ENCODE measurements around the gene SLC26A6. TPM values are rescaled to one million over a fixed set of nuclear protein-coding genes. Genes with fewer than 3 reads are reported as not detected.
A peak's percentile ranks its signal among the peaks of the same experiment; 100 is the strongest.

The SLC26A6 gene
- total RNA-seq, 2 donors from 2014 or later: 38.3 to 110 TPM

DNA sequence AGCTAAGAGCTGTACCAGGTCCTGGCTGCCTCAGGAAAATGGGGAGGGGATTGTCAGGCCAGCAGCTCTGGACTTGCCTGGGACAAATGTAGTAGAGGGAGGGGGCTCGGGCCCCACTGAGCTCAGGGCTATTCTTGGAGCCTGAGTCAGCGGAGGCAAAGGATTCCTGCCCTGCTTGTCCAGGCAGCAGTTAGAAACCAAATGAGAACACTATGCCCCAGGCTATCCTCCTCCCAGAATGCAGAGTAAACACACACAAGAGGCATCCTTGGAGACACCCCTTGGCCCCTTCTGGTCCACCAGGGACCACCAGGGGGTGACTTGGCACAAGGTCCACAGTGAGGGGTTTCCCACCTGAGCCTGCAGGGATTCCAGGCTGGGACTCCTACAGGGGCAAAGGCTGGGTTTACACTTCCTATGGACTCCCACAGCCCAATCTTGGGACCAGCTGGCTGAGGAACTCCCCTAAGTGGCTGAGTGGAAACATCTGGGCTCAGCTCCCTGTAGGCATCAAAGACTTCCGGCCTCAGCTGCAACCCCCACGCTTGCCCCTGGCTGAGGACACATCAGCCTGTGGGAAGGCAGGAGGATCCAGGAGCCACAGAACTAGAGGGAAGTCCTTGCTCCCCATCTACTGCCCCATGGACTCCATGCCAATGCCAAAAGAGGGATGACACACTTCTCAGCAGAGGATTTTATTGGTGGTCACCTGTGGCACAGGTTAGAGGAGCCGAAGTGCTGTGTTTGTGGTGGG, 36.8 kb downstream of the SLC26A6 start:
- Mint-ChIP-seq H3K36me3 (peaks cover 5 to 13% of the 10 kb centered on the region in 2 donors), H3K9me3 (no peaks in the 10 kb centered on the region), H3K27ac (peak overlapping the region in 1 of 2 donors; percentile 1)
- no peak for ATAC-seq
- no peak for DNase-seq (ENCODE audit: low spot score in 2 of 2)

DNA sequence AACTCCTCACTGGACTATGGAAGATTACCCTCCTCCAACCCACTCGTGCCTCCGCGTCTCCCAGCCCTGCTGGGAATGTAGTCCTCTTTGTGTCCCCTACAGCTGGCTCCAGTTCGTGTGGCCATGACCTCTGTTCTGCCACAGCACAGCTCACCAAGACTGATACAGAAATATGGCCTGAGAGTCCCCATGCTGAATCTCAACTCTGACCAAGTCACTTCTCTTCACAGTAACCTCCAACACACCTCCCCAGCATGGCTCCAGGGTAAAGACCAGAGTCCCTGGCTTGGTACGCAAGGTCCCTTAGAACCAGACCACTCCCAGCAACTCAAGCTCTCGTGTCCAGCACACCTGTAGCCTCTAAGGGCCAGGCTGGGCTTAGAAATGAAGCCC, 37.9 kb downstream of the SLC26A6 start:
- no peaks in the 10 kb centered on the region for H3K9me3 Mint-ChIP-seq
- ATAC-seq (no peak), DNase-seq (ENCODE audit: low spot score in 2 of 2) (no peak)
- peak overlapping the region; percentile 1 to 81 for H3K27ac Mint-ChIP-seq
- H3K36me3 Mint-ChIP-seq: peaks cover 2 to 4% of the 10 kb centered on the region in 2 donors

DNA sequence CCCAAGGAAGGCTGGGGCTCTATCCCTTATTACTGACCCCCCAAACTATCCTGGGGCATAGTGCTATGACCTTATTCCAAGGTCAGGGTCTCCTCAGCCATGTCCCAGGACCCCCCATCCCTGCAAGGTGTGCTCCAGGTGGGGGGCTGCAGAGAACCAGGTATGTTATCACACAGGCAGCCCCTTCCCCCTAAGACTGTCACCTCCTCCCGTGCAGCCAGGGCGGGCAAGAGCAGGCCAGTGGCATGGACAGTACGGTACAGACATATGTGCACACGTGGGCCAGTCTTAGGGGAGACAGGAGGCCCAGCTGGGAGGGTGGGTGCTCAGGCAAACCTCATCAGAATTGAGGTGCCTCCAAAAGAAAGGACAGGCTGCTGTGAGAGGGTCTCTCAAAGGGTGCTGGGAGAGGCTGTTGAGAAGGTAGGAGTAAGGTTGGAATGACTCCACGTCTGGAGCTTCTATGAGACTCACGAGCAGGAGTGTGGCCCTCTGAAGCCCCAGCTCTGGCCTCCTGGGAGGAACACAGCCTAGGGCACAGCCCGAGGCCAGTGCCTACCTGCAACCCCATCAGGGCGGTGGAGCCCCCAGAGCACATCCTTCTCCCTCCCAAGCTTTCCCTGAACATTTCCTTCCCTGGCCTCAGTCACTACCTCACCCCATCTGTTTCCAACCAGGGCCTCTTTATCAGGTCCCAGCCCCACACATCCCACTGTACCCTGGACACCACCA, 38.4 kb downstream of the SLC26A6 start:
- no peaks in the 10 kb centered on the region for H3K9me3 Mint-ChIP-seq
- DNase-seq (ENCODE audit: low spot score in 2 of 2) (no peak), ATAC-seq (no peak)
- H3K27ac Mint-ChIP-seq: peak overlapping the region; percentile 58 to 81
- no peaks in the 10 kb centered on the region for H3K36me3 Mint-ChIP-seq

DNA sequence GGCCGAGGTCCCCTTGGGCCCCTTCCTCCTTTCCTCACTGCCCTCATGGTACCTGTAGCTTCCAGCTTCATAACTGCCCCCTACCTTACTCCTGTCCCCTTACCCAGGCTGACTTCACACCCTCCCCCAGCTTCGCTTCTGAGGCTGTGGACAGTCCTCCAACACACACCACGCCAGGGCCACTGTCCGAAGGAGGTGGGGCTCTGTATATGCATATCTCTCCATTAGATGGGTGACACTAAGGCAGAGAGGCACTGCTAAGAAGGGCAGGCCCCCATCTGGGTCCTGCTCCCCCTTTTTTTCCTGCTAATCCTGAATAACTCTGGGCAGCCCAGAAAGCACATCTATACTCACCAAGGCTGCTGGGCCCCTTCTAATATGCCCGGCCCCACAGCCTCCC, 39.1 kb downstream of the SLC26A6 start:
- H3K27ac Mint-ChIP-seq: peak overlapping the region; percentile 58 to 75
- DNase-seq (ENCODE audit: low spot score in 2 of 2): no peak
- no peaks in the 10 kb centered on the region for H3K9me3 Mint-ChIP-seq
- H3K36me3 Mint-ChIP-seq: no peaks in the 10 kb centered on the region
- no peak for ATAC-seq

DNA sequence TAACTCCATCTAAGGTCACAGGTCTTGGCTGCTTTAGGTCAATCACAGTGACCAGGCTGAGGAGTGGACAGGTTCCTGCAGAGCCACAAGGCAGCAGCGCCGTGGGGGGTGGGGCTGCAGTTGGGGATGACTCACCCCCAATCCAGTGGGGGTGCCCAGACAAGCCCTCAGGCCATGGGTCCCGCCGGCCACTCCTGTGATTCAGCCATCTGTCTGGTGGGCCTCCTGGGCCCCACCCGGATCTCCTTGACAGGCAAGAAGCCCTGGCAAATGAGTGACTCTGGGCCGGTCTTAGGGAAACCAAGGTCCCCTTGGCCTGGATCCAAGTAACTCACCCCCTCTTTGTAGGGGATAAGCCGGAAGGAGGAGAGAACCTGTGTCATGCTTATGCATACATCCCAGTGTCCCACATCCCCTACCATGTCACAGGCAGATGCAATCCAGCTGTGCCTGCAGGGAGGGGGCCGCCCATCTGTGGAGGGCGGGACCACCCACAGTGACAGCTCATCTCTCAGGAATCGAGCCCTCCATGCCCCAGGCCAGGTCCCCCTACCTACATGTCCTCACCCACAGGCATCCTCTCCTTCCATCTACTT, 39.6 kb downstream of the SLC26A6 start:
- Mint-ChIP-seq H3K9me3 (no peaks in the 10 kb centered on the region), H3K36me3 (no peaks in the 10 kb centered on the region), H3K27ac (peak overlapping the region in 1 of 2 donors; percentile 58)
- DNase-seq (ENCODE audit: low spot score in 2 of 2) (no peak), ATAC-seq (peak in 1 of 2 donors; percentile 2)

DNA sequence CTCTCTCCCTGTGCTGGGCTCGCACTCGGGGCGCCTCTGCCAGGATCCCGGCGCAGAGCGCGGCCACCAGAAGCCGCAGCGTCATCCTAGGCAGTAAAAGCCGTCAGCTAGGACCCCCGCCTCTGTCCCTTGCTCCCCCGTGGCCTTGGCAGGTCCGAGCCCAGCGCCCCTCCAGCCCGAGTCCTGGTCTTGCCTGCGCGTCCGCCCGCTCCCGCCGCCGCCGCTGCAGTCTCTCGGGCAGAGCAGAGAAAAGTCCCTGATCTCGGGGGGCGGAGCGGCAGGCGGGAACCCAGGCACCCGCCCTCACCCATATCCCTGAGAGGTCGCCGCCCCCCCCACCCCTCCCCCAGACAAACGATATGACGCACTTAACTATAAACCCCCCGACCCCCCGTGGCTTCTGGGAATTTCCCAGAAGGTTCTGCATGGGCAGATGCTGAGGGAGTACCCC, 40.2 kb downstream of the SLC26A6 start, which contains the start of gene COL7A1:
Gene COL7A1 (minus strand): TSS at position 255 of the 451 bp plus-strand sequence. CDS start 170 bp downstream, at position 85.
- DNase-seq (ENCODE audit: low spot score in 2 of 2) (no peak), ATAC-seq (no peak)
- Mint-ChIP-seq H3K27ac (peak within 1 kb of the TSS in 1 of 2 donors; percentile 58), H3K9me3 (no peaks in the 10 kb centered on the region), H3K36me3 (no peaks in the 10 kb centered on the region)

DNA sequence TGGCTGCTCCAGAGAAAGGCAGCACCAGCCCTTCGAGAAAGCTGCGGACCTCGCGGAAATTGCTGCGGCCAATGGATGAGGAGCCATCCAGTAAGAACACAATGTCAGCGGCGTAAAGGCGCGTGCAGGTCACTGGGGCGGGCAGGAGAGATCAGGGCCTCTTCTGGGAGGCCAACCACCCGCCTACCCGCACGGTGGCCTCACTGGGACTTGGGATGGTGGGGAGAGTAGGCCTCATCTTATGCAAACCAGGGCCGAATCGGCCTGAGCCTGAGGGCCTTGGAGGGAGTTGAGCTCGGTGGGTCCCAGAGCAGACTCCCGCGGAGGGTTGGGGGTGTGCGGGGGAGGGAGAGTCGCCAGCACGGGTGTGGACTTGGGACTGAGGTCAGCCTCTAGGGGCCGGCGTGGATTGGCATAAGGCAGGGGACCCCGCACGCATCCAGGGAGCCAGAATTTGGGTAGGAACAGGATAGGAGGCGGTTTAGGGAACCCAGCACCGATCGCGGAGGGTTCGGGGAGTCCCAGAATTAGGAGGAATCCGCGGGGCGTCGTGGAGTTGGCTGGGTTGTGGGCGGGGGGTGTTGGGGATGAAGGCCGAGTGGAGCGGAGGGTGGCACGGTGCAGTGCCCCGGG, 40.7 kb downstream of the SLC26A6 start:
- Mint-ChIP-seq H3K9me3 (no peaks in the 10 kb centered on the region), H3K27ac (no peak overlapping the region), H3K36me3 (no peaks in the 10 kb centered on the region)
- DNase-seq (ENCODE audit: low spot score in 2 of 2) (no peak), ATAC-seq (no peak)

DNA sequence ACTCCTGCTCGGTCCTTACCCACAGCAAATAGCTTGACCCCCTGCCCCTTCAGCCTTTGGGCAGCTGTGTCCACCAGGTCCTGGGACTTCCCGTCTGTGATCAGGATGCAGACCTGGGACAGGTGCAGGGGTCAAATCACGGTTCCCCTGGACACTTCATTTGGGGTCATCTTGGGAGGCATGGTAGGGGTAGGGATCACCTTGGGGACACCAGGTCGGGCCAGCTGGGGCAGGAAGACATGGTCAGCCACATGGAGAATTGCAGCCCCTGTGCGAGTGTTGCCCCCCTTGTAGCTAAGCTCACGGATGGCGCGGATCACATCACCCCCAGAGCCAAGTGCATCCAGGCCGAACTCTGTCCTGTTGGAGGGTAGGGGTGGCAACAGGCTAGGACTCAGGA, 41.9 kb downstream of the SLC26A6 start:
- DNase-seq (ENCODE audit: low spot score in 2 of 2): no peak
- no peaks in the 10 kb centered on the region for H3K9me3 Mint-ChIP-seq
- H3K36me3 Mint-ChIP-seq: no peaks in the 10 kb centered on the region
- no peak for ATAC-seq
- H3K27ac Mint-ChIP-seq: no peak overlapping the region

DNA sequence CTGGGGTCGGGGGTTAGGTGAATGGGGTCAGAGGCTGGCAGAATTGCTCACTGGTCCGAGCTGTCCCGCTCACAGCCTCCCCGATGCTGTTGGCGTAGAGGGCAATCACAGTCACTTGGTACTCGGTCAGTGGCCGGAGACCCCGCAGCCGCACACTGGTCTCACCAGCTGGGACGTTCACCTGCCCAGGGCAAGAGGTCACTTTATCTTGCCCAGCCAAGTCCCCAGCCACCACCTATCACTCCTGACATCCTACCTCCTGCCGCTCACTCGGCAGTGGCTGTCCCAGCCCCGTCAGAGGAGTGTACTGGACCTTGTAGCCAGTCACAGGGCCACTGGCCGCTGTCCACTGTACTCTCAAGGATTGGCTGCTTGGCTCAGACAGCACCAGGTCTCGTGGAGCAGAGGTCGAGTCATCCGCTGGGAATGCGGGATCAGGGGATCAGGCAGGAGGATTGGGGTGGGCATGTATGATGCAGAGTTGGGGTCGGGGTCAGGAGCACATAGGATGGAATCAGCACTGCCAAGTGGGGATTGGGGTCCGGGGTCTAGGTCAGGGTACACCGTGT, 42.7 kb downstream of the SLC26A6 start:
- no peak for ATAC-seq
- Mint-ChIP-seq H3K36me3 (no peaks in the 10 kb centered on the region), H3K27ac (no peak overlapping the region), H3K9me3 (no peaks in the 10 kb centered on the region)
- no peak for DNase-seq (ENCODE audit: low spot score in 2 of 2)

DNA sequence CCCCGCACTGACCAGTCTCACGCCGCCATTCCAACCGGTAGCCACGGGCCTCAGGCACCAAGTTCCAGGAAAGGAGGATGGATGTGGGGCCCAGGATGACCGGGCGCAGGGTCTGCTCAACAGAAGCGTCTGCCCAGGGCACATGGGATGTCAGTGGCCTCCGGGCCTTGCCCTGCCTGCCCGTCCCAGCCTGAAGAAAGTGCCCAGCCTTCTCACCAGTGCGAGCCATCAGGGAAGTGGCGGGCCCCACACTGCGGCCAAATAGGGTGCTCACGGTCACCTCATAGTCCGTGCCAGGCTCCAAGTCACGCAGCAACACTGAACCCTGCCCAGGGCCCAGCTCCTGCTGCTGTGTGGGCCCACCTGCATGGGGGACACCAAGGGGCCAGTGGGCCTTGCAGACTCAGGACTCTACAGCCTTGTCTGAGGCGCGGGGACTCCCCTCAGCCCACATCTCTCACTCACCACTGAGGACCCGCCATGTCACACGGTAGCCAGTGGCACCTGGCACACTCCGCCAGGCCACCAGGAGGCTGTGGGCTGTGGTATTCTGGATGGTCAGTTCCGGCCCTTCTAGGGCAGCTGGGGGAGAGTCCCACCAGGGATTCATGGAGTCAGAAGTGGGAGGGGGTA, 43.3 kb downstream of the SLC26A6 start:
- H3K36me3 Mint-ChIP-seq: no peaks in the 10 kb centered on the region
- H3K9me3 Mint-ChIP-seq: no peaks in the 10 kb centered on the region
- ATAC-seq: no peak
- DNase-seq (ENCODE audit: low spot score in 2 of 2): no peak
- no peak overlapping the region for H3K27ac Mint-ChIP-seq

DNA sequence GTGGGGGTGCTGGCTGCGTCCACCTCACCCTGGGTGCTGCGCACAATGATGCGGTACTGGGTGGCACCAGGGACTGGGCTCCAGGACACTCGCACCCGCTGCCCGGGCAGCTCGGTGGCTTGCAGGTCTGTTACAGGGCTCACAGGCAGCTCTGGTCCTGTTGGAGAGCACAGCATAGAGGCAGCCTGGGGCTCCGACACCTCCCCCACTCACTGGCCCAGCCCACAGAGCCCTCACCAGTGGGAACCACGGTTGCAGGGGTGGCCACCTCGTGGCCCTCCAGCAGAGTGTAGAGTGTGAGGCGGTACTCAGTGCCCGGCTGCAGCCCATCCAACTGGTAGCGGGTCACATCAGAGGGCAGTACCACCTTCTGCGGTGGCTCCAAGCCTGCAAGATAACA, 43.8 kb downstream of the SLC26A6 start:
- DNase-seq (ENCODE audit: low spot score in 2 of 2) (no peak), ATAC-seq (peak in 1 of 2 donors; percentile 8)
- Mint-ChIP-seq H3K27ac (no peak overlapping the region), H3K36me3 (no peaks in the 10 kb centered on the region), H3K9me3 (no peaks in the 10 kb centered on the region)

DNA sequence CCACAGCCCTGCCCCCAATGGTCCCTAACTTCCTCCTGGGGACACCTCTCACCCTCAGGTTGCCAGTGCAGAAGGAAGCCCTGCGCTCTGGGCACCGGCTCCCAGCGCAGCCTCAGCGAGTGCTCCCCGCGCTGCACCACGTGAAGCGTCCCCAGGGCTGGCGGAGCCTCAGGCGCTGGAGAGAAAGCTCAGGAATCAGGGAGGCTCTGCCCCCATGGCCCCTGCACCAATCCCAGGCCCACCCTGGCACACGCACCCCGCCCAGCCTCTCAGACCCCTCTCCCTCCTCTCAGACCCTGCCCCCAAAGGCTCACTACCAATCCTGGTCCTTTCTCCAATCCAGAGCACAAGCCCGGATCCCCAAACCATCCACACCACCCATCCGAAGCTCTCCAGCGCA, 47.0 kb downstream of the SLC26A6 start:
- no peak for ATAC-seq
- H3K27ac Mint-ChIP-seq: no peak overlapping the region

DNA sequence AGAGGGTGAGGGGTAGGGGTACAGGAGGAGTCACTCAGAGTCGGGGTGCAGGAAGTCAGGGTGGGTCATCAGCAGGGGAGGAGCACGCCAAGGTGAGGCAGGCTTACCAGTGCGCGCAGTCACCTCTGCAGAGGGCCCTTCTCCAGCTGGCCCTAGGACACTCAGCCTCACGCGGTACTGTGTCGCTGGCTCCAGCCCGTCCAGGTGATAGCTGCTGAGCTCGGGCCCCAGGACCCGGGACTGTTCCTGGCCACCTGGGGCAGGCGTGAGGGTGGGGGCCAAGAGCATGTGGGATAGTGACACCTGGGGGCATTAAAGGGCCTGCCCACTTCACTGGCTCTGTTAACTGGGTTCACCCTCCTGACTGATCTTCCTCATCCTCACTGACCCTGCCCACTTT, 47.6 kb downstream of the SLC26A6 start:
- Mint-ChIP-seq H3K27ac (no peak overlapping the region), H3K36me3 (no peaks in the 10 kb centered on the region), H3K9me3 (no peaks in the 10 kb centered on the region)
- ATAC-seq: no peak
- no peak for DNase-seq (ENCODE audit: low spot score in 2 of 2)

More for the DNA sequence above, 47.0 kb downstream of the SLC26A6 start:
- no peaks in the 10 kb centered on the region for H3K36me3 Mint-ChIP-seq
- H3K9me3 Mint-ChIP-seq: no peaks in the 10 kb centered on the region
- no peak for DNase-seq (ENCODE audit: low spot score in 2 of 2)

DNA sequence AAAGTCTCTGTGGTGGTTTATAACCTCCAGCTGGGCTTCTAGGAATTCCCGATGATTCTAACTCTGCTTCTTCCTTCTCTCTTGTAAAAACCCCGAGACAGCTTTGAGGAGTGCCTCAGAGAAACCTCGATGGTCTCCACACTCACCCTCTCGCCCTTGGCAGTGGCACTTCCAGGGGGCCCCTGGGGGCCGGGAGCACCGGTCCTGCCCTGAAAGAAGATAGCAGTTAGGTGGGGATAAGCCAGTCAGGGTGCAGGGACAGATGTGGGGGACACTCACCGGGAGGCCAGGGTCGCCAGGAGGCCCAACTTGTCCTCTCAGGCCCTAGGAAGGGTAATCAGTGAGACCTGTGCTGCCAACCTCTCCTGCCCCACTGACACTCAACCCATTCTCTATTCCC, 49.9 kb downstream of the SLC26A6 start:
- Mint-ChIP-seq H3K27ac (no peak overlapping the region), H3K36me3 (no peaks in the 10 kb centered on the region), H3K9me3 (no peaks in the 10 kb centered on the region)
- DNase-seq (ENCODE audit: low spot score in 2 of 2) (no peak), ATAC-seq (no peak)

DNA sequence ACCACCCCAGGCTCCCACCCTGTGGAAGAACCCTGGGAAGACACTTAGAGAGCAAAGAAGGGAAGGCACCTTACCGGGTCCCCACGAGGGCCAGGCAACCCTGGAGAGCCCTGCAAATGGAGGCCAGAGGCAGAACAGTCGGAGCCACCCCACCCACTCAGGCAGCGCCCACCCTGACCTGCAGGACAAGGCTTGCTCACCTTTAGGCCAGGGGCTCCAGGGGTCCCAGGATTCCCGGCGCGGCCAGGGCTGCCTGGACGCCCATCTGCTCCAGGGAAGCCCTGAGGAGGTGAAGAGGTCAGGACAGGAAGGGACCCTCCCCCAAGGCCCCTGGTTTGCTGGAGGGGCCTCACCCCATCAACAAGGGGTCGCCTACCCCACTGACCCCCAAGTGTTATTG, 50.4 kb downstream of the SLC26A6 start:
- DNase-seq (ENCODE audit: low spot score in 2 of 2): no peak
- no peaks in the 10 kb centered on the region for H3K9me3 Mint-ChIP-seq
- H3K27ac Mint-ChIP-seq: peak overlapping the region in 1 of 2 donors; percentile 60
- no peaks in the 10 kb centered on the region for H3K36me3 Mint-ChIP-seq
- no peak for ATAC-seq
